CD8-positive, alpha-beta memory T cell (primary cell): ENCODE results near the gene NCBP1. TPM values are rescaled to one million over a fixed set of nuclear protein-coding genes. Genes with fewer than 3 reads are reported as not detected.
A peak's percentile ranks its signal among the peaks of the same experiment; 100 is the strongest.

Experiments
- CTCF ChIA-PET: fragments of 350-600 bp; sonication (Branson Sonifier 250); formaldehyde crosslinking; loops from one replicate; lab custom pipeline; 2021; ENCODE audit warnings: antibody characterized with exemption; lab: Charles Lee
- POLR2A ChIA-PET: fragments of 350-600 bp; sonication (Branson Sonifier 250); formaldehyde crosslinking; loops from one replicate; lab custom pipeline; 2021; ENCODE audit warnings: antibody characterized with exemption; lab: Charles Lee
- DNase-seq, 5 donors: peaks; one replicate each; pipeline versions ENCODE4 v3.0.0 to v3.0.0-alpha.2; 2020 to 2022; ENCODE audit warnings: mixed read lengths in 1 of 5
- H3K27ac ChIP-seq: one replicate; pipeline ENCODE4 v1.7.0; 2013; ENCODE audit warnings: low read depth, mild to moderate bottlenecking, low read length, moderate library complexity
- H3K27me3 ChIP-seq: 2 replicates; pipeline ENCODE4 v1.7.0; 2013; ENCODE audit warnings: low read length, mild to moderate bottlenecking; ENCODE audit not compliant: insufficient read depth, poor library complexity, severe bottlenecking
- H3K36me3 ChIP-seq: 2 replicates; pipeline ENCODE4 v1.7.0; 2013; ENCODE audit warnings: mild to moderate bottlenecking, low read length, moderate library complexity; ENCODE audit not compliant: insufficient read depth
- H3K4me1 ChIP-seq: 2 replicates; pipeline ENCODE4 v1.7.0; 2013; ENCODE audit warnings: mild to moderate bottlenecking, low read length, moderate library complexity; ENCODE audit not compliant: insufficient read depth
- H3K4me3 ChIP-seq: 2 replicates; pipeline ENCODE4 v1.7.0; 2013; ENCODE audit warnings: mild to moderate bottlenecking, low read length
- H3K9me3 ChIP-seq: 2 replicates; pipeline ENCODE4 v1.7.0; 2013; ENCODE audit warnings: mild to moderate bottlenecking, low read length
- H3K27ac Mint-ChIP-seq, 8 donors: one replicate each; pipeline ENCODE4 v1.8.0; 2020 to 2021; ENCODE audit warnings: mixed read lengths in 8 of 8, mild to moderate bottlenecking in 6 of 8, inconsistent platforms in 3 of 8, moderate library complexity in 3 of 8
- H3K27me3 Mint-ChIP-seq, 2 donors: one replicate each; pipeline ENCODE4 v1.8.0; 2020 to 2021; ENCODE audit warnings: mixed read lengths in 2 of 2, mild to moderate bottlenecking in 1 of 2, moderate library complexity in 1 of 2
- H3K36me3 Mint-ChIP-seq, 3 donors: one replicate each; pipeline ENCODE4 v1.8.0; 2020 to 2021; ENCODE audit warnings: mixed read lengths in 3 of 3, inconsistent platforms in 1 of 3, mild to moderate bottlenecking in 1 of 3
- H3K4me1 Mint-ChIP-seq, 3 donors: one replicate each; pipeline ENCODE4 v1.8.0; 2020 to 2021; ENCODE audit warnings: mixed read lengths in 3 of 3, inconsistent platforms in 1 of 3, mild to moderate bottlenecking in 1 of 3
- H3K4me3 Mint-ChIP-seq, 7 donors: one replicate each; pipeline ENCODE4 v1.8.0; 2020 to 2021; ENCODE audit warnings: mixed read lengths in 7 of 7, mild to moderate bottlenecking in 6 of 7, moderate library complexity in 4 of 7, inconsistent platforms in 2 of 7
- H3K9me3 Mint-ChIP-seq, 5 donors: one replicate each; pipeline ENCODE4 v1.8.0; 2020 to 2022; ENCODE audit warnings: mixed read lengths in 5 of 5, mild to moderate bottlenecking in 3 of 5, moderate library complexity in 2 of 5, inconsistent platforms in 1 of 5
- polyA plus RNA-seq: library from polyadenylated mRNA; unstranded; fragments of 300-500 nt; fragmentation: Illumina TruSeq; gene quantifications from one replicate; pipeline ENCODE4 v1.2.3, GENCODE V29; 2021
- total RNA-seq, 2 experiments: library from RNA; stranded (reverse); gene quantifications; one replicate each; pipeline ENCODE4 v1.2.3, GENCODE V29; 2021

The NCBP1 gene
- total and polyA plus RNA-seq, 3 experiments from 2014 or later, result 15.4 to 49.6 (median 47.7) TPM

DNA sequence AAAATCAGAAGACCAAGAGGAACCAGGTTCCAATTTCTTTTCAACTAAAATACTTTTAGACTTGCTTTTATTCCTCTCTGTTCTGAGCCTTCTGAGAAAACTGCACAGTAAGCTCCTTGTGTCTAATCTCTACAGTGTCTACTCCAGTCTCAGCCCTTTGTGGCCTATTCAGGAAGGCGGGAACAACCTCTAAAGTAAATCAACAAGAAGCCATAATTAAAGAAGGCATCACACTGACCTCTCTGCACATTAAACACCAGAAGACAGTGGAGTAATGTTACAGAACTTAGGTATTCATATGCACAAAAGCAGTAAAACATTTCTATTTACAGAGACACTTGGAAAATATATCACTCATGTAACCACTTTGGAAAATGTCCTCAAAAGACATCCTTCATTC, 48.6 kb downstream of the NCBP1 start:
- no peaks in the 10 kb centered on the region for H3K27me3 Mint-ChIP-seq
- peaks cover 16% of the 10 kb centered on the region for H3K36me3 ChIP-seq
- peaks cover 7 to 84% (median 20%) of the 10 kb centered on the region in 3 donors for H3K36me3 Mint-ChIP-seq
- no peak overlapping the region for H3K4me3 Mint-ChIP-seq
- DNase-seq, result no peak
- POLR2A ChIA-PET, result no interaction called here
- peak overlapping the region in 3 of 8 donors; percentile 15 to 39 (median 37) for H3K27ac Mint-ChIP-seq
- H3K4me3 ChIP-seq, result no peak overlapping the region
- no peaks in the 10 kb centered on the region for H3K4me1 ChIP-seq
- H3K9me3 ChIP-seq, result no peaks in the 10 kb centered on the region
- H3K9me3 Mint-ChIP-seq, result no peaks in the 10 kb centered on the region
- peaks cover 7 to 26% (median 17%) of the 10 kb centered on the region in 3 donors for H3K4me1 Mint-ChIP-seq
- no peak overlapping the region for H3K27ac ChIP-seq
- CTCF ChIA-PET, result no interaction called here
- H3K27me3 ChIP-seq, result no peaks in the 10 kb centered on the region

DNA sequence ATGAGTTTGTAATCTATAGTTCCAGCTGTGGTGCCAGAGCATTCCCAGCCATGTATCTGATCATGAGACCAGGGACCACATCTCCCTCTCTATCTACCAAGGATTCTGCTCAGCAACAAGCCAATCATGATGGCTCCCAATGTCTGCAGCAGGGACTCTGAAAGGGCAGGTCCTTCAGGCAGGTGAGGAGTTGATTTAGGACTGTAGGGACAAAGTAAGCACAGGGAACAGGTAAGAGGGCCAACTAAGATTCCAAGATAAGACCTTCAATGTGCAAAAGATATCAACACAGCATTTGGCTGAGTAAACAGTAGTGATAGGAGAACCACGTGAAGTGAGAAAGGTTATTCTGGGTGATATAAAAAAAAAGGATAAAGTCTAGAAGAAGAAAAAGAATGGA, 55.0 kb downstream of the NCBP1 start:
- ChIA-PET POLR2A (no interaction called here), CTCF (no interaction called here)
- DNase-seq, result no peak
- no peaks in the 10 kb centered on the region for H3K27me3 Mint-ChIP-seq
- peaks cover 10 to 26% (median 25%) of the 10 kb centered on the region in 3 donors for H3K4me1 Mint-ChIP-seq
- no peak overlapping the region for H3K4me3 Mint-ChIP-seq
- Histone ChIP-seq H3K27me3 (no peaks in the 10 kb centered on the region), H3K27ac (no peak overlapping the region), H3K4me3 (no peak overlapping the region), H3K9me3 (no peaks in the 10 kb centered on the region), H3K4me1 (peaks cover under 1% of the 10 kb centered on the region), H3K36me3 (peaks cover 14% of the 10 kb centered on the region)
- H3K36me3 Mint-ChIP-seq, result peaks cover 7 to 83% (median 20%) of the 10 kb centered on the region in 3 donors
- H3K27ac Mint-ChIP-seq, result peak overlapping the region in 3 of 8 donors; percentile 42 to 79 (median 58)
- no peaks in the 10 kb centered on the region for H3K9me3 Mint-ChIP-seq

DNA sequence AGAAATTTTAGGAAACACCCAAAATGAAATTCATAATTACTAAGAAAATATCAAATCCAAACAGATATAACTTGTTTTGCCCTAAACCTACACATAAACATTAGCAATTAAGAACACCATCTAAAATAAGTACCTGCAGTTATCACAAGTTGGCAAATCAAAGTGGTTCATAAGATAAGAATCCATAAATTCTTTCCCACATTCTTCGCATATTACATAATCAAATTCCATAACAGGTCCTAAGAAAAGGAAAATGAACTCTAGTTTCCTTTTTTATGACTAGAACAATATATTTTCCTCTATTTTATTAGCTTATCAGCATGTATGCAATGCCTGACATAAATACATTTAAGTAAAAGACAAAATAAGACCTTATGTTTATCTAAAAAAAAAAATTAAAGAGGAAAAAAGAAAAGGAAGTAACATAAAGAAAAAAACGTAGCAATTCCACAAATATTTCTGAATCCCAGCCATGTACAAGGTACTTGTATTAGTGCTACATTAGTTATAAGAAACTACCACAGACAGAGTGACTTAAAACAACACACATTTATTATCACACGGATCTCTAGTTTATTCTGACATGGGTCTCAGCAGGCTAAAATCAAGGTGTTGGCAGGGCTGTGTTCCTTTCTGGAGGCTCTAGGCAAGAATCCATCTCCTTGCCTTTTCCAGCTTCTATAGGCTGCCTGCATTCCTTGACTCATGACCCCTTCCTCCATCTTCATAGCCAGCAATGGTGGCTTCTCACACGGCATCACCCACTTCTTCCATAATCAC, 56.0 kb downstream of the NCBP1 start:
- H3K27me3 ChIP-seq, result no peaks in the 10 kb centered on the region
- no peaks in the 10 kb centered on the region for H3K27me3 Mint-ChIP-seq
- no peak for DNase-seq
- H3K9me3 Mint-ChIP-seq, result no peaks in the 10 kb centered on the region
- CTCF ChIA-PET, result no interaction called here
- POLR2A ChIA-PET, result no interaction called here
- no peaks in the 10 kb centered on the region for H3K9me3 ChIP-seq
- peak overlapping the region in 1 of 8 donors; percentile 21 for H3K27ac Mint-ChIP-seq
- H3K4me3 ChIP-seq, result no peak overlapping the region
- H3K4me3 Mint-ChIP-seq, result no peak overlapping the region
- peaks cover 4 to 78% (median 14%) of the 10 kb centered on the region in 3 donors for H3K36me3 Mint-ChIP-seq
- H3K27ac ChIP-seq, result no peak overlapping the region
- H3K36me3 ChIP-seq, result peaks cover 10% of the 10 kb centered on the region
- peaks cover 19 to 36% (median 34%) of the 10 kb centered on the region in 3 donors for H3K4me1 Mint-ChIP-seq
- H3K4me1 ChIP-seq, result peaks cover 10% of the 10 kb centered on the region

DNA sequence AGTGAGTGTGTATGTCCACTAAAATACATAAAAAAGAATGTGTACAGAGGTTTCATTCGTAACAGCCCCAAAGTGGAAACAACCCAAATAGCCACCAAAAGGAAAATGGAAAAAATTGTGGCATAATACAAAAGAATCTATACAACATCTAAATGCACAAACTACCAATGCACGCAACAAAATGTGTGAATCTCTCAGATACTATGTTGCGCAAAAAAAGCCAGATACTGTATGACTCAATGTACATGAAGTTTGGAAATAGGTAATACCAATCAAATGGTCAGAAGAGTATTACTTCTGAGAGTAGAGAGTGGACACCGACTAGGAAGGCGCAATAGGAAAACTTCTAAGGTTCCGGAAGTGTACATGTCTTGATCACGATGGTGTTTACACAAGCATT, 61.1 kb downstream of the NCBP1 start:
- no peak overlapping the region for H3K27ac ChIP-seq
- H3K4me1 ChIP-seq, result peaks cover 38% of the 10 kb centered on the region
- H3K27ac Mint-ChIP-seq, result peak overlapping the region in 7 of 8 donors; percentile 0 to 95 (median 69)
- peak overlapping the region; percentile 6 to 88 (median 30) for H3K4me3 Mint-ChIP-seq
- peaks cover 52 to 60% (median 60%) of the 10 kb centered on the region in 3 donors for H3K4me1 Mint-ChIP-seq
- H3K27me3 Mint-ChIP-seq, result no peaks in the 10 kb centered on the region
- no peaks in the 10 kb centered on the region for H3K27me3 ChIP-seq
- no peak overlapping the region for H3K4me3 ChIP-seq
- no peaks in the 10 kb centered on the region for H3K36me3 ChIP-seq
- H3K9me3 Mint-ChIP-seq, result no peaks in the 10 kb centered on the region
- H3K9me3 ChIP-seq, result no peaks in the 10 kb centered on the region
- CTCF ChIA-PET, result no interaction called here
- H3K36me3 Mint-ChIP-seq, result peaks cover 0 to 43% (median 4%) of the 10 kb centered on the region in 3 donors
- POLR2A ChIA-PET, result no interaction called here
- DNase-seq, result no peak

DNA sequence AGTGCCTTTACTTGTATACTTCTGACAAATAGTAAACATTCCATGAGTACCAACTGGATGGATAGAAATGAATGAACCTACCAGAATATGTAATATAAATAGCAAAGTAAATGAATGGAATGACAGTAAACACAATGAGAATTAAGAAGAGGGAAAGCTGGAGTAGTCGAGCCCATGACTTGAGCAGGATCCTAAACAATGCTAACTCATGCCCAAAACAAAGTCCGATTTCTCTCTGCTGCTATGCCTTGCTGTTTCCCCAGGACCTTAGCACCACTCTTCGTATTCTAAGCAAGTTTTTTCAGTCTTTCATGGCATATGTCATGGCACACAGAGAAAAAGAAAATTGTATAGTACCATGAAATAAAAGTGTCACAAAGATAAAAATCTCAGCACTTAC, 61.8 kb downstream of the NCBP1 start:
- POLR2A ChIA-PET, result interaction anchor here (2.3 kb wide), 1 partner anchor 62 kb away, joined by 22 read pairs; the partner anchor contains the start of genes NCBP1 and TSTD2
- H3K4me3 Mint-ChIP-seq, result peak overlapping the region; percentile 17 to 96 (median 92)
- Histone ChIP-seq H3K4me3 (peak overlapping the region; percentile 78), H3K27ac (no peak overlapping the region), H3K9me3 (no peaks in the 10 kb centered on the region), H3K36me3 (no peaks in the 10 kb centered on the region), H3K4me1 (peaks cover 38% of the 10 kb centered on the region), H3K27me3 (no peaks in the 10 kb centered on the region)
- H3K9me3 Mint-ChIP-seq, result no peaks in the 10 kb centered on the region
- peak overlapping the region in 5 of 8 donors; percentile 48 to 98 (median 95) for H3K27ac Mint-ChIP-seq
- DNase-seq, result no peak
- CTCF ChIA-PET, result no interaction called here
- no peaks in the 10 kb centered on the region for H3K27me3 Mint-ChIP-seq
- H3K36me3 Mint-ChIP-seq, result peaks cover 0 to 39% (median 4%) of the 10 kb centered on the region in 3 donors
- H3K4me1 Mint-ChIP-seq, result peaks cover 52 to 58% (median 56%) of the 10 kb centered on the region in 3 donors

DNA sequence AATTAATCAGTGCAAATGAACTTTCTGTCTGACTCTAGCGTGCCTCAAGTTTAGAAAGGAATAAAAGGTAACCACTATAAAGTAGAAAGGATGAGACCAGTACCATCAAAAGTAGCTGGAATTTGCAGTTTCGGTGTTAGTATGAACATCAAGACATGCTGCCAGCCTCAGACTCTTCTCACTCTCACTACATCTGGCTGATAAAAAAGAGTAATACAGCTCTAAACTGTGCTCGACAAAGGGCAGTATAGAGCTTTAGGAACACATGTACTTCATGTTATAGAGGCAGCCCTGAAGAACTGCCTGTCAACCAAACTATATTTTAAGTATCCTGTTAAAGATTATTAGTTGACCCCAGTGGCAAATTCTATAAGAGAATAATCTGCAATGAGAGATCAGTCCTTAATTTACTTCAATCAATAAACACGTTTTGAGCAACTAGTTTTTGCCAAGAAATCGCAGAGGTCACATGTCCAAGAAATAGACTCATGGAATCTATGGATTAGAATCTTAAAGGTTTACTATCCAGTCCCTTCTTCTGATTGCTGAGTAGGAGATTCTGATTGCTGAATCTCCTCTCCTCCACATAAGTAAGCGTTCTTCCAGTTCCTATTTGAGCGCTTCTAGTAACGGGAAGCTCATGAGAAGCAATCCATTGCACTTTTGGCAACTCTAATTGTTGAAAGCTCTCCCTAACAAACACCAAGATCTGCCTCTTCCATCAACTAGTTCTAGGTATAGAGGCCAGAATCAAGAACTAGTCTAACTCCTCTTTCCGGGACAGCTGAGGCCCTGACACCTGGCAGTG, 62.6 kb downstream of the NCBP1 start:
- H3K4me1 Mint-ChIP-seq, result peaks cover 52 to 58% (median 53%) of the 10 kb centered on the region in 3 donors
- ChIA-PET POLR2A (interaction anchor here (1.1 to 2.9 kb wide), 5 partner anchors 8 to 560 kb away, joined by 4 to 22 read pairs (median 9); partner anchors contain the start of genes NCBP1, TBC1D2, TRMO and TSTD2), CTCF (interaction anchor here (0.8 to 3.0 kb wide), 7 partner anchors 9 to 338 kb away, joined by 3 to 9 read pairs (median 5); partner anchors contain the start of genes NCBP1 and TSTD2)
- Histone ChIP-seq H3K9me3 (no peaks in the 10 kb centered on the region), H3K4me1 (peaks cover 38% of the 10 kb centered on the region), H3K27me3 (no peaks in the 10 kb centered on the region), H3K36me3 (no peaks in the 10 kb centered on the region), H3K27ac (peak overlapping the region; percentile 69), H3K4me3 (peak overlapping the region; percentile 78)
- peak overlapping the region; percentile 87 to 96 (median 92) for H3K4me3 Mint-ChIP-seq
- H3K27me3 Mint-ChIP-seq, result peaks cover 0 to 2% of the 10 kb centered on the region in 2 donors
- H3K9me3 Mint-ChIP-seq, result no peaks in the 10 kb centered on the region
- H3K36me3 Mint-ChIP-seq, result peaks cover 0 to 33% (median 0%) of the 10 kb centered on the region in 3 donors
- no peak for DNase-seq
- H3K27ac Mint-ChIP-seq, result peak overlapping the region; percentile 92 to 99 (median 96)

DNA sequence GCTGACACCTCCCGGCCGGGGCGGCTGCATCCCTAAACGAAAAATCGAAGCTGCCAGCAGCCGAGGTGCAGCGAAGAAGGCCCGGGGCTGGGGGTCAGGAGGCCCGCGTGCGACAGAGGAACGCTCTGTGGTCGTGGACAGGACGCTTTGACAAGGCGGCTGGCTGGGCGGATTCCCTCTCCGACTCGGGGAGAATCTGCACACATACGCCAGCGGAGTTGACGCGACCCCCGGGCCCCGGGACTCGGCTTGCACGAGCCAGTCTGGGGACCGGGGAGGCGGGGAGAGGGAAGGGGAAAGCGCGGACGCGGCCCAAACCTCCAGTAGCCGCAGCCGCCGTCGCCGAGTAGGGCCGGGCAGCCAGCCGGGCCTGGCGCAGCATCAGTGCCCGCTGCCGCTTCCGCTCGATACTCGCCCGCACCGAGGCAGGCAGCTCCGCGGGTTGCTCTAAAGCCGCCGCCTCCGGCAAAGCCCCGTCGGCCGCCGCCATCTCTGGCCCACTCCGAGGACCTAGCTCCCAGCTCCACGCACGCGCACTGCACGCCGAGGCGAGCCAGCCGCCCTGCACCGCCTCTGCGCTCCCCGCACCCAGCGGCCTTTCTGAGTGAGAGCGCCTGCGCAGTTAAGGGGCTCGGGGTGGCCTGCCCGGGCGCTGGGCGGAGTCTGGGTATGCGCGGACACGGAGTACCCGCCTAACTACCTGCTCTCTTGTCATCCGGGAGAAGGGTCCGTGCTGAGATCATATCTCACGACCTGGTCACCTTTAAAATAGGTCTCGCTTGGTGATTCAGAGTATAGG, 63.4 kb downstream of the NCBP1 start, which contains the start of gene XPA:
Gene XPA (minus strand): TSS at position 538 of the 799 bp plus-strand sequence. CDS start 48 bp downstream, at position 490.
- Mint-ChIP-seq H3K9me3 (no peaks in the 10 kb centered on the region), H3K27ac (peak within 1 kb of the TSS; percentile 93 to 99 (median 97)), H3K36me3 (peaks cover 0 to 26% (median 0%) of the 10 kb centered on the region in 3 donors), H3K4me1 (peaks cover 53 to 58% (median 53%) of the 10 kb centered on the region in 3 donors), H3K4me3 (peak within 1 kb of the TSS; percentile 87 to 96 (median 92)), H3K27me3 (peaks cover 0 to 10% of the 10 kb centered on the region in 2 donors)
- no peaks in the 10 kb centered on the region for H3K27me3 ChIP-seq
- no peaks in the 10 kb centered on the region for H3K9me3 ChIP-seq
- ChIA-PET CTCF (interaction anchor here (0.6 to 3.0 kb wide), 9 partner anchors 9 to 338 kb away, joined by 3 to 9 read pairs (median 4); partner anchors contain the start of genes ANP32B, NCBP1 and TSTD2), POLR2A (interaction anchor here (0.7 to 2.9 kb wide), 7 partner anchors 9 to 644 kb away, joined by 3 to 22 read pairs (median 4); partner anchors contain the start of genes NCBP1, TBC1D2, TRMO and TSTD2)
- DNase-seq, result peak; percentile 97 to 98 (median 97)
- peak within 1 kb of the TSS; percentile 69 for H3K27ac ChIP-seq
- peak within 1 kb of the TSS; percentile 78 for H3K4me3 ChIP-seq
- H3K36me3 ChIP-seq, result no peaks in the 10 kb centered on the region
- peaks cover 38% of the 10 kb centered on the region for H3K4me1 ChIP-seq
